PC-3 (cell line): ENCODE results near the gene THTPA. TPM values are rescaled to one million over a fixed set of nuclear protein-coding genes. Genes with fewer than 3 reads are reported as not detected.

Source experiments
- ATAC-seq: fragments of 200-7000 bp; cut with Tn5 transposase; 2 replicates; pipeline ENCODE4 v1.9.1; 2020; ENCODE audit warnings: mild to moderate bottlenecking, moderate library complexity
- BruUV-seq: library from RNA; stranded (reverse); fragments of 400-500 nt; replicated peaks from 2 replicates; lab custom pipeline; 2021; lab: Mats Ljungman, UMichigan
- CTCF ChIA-PET: fragments of 300-600 bp; sonication (Branson Sonifier 250); formaldehyde crosslinking; loops from one replicate; lab custom pipeline; 2022; ENCODE audit warnings: antibody characterized with exemption; lab: Charles Lee
- POLR2A ChIA-PET: fragments of 300-600 bp; sonication (Branson Sonifier 250); formaldehyde crosslinking; loops from one replicate; lab custom pipeline; 2022; ENCODE audit warnings: antibody characterized with exemption; ENCODE audit not compliant: unreplicated experiment; lab: Charles Lee
- DNase-seq: peaks from one replicate; pipeline ENCODE4 v3.0.0-alpha.2; 2015
- H2AFZ ChIP-seq: fragments of 300-600 bp; sonication (generic); 2 replicates; pipeline ENCODE4 v1.6.0; 2016; ENCODE audit warnings: antibody characterized with exemption, low read length
- H3F3A ChIP-seq: fragments of 300-600 bp; sonication (generic); one replicate; pipeline ENCODE4 v1.6.0; 2017; ENCODE audit warnings: antibody characterized with exemption, low read length, control low read depth, mild to moderate bottlenecking; ENCODE audit not compliant: unreplicated experiment
- H3K27ac ChIP-seq: fragments of 300-600 bp; sonication (generic); 2 replicates; pipeline ENCODE4 v1.5.1; 2016; ENCODE audit warnings: mild to moderate bottlenecking, low read length
- H3K27me3 ChIP-seq: fragments of 300-600 bp; sonication (generic); 2 replicates; pipeline ENCODE4 v1.6.1; 2016; ENCODE audit warnings: low read length, mixed read lengths
- H3K36me3 ChIP-seq: fragments of 300-600 bp; sonication (generic); 2 replicates; pipeline ENCODE4 v1.6.1; 2016; ENCODE audit warnings: low read depth, mixed run types, low read length, mixed read lengths
- H3K4me1 ChIP-seq: fragments of 300-600 bp; sonication (generic); 2 replicates; pipeline ENCODE4 v1.5.1; 2016; ENCODE audit warnings: low read length; ENCODE audit not compliant: insufficient read depth
- H3K4me2 ChIP-seq: fragments of 300-600 bp; sonication (generic); 2 replicates; pipeline ENCODE4 v1.6.0; 2016; ENCODE audit warnings: low read length
- H3K4me3 ChIP-seq: fragments of 300-600 bp; sonication (generic); 2 replicates; pipeline ENCODE4 v1.5.1; 2016; ENCODE audit warnings: mild to moderate bottlenecking, low read length, mixed read lengths
- H3K79me2 ChIP-seq: fragments of 300-600 bp; sonication (generic); 2 replicates; pipeline ENCODE4 v1.6.1; 2017; ENCODE audit warnings: low read length, mixed read lengths
- H3K9ac ChIP-seq: fragments of 300-600 bp; sonication (generic); 2 replicates; pipeline ENCODE4 v1.6.0; 2016; ENCODE audit warnings: mild to moderate bottlenecking, low read length
- H3K9me2 ChIP-seq: fragments of 300-600 bp; sonication (generic); replicated peaks from 2 replicates; pipeline ENCODE4 v1.6.1; 2016; ENCODE audit warnings: mixed run types, low read length, mixed read lengths
- H3K9me3 ChIP-seq: fragments of 300-600 bp; sonication (generic); 2 replicates; pipeline ENCODE4 v1.6.1; 2016; ENCODE audit warnings: low read length, mixed read lengths
- H4K20me1 ChIP-seq: fragments of 300-600 bp; sonication (generic); 2 replicates; pipeline ENCODE4 v1.6.1; 2016; ENCODE audit warnings: low read length, mixed read lengths
- EZH2 ChIP-seq: fragments of 300-600 bp; sonication (generic); IDR thresholded peaks from one replicate; pipeline ENCODE4 v1.6.1; 2017; ENCODE audit warnings: antibody characterized with exemption, mild to moderate bottlenecking, low read length; ENCODE audit not compliant: unreplicated experiment
- EZH2phosphoT487 ChIP-seq: fragments of 300-600 bp; sonication (generic); IDR thresholded peaks from 2 replicates; pipeline ENCODE4 v1.6.1; 2018; ENCODE audit warnings: mild to moderate bottlenecking, antibody characterized with exemption, low read length, borderline replicate concordance
- intact Hi-C: fragments of 100-400 bp; cut with micrococcal nuclease; formaldehyde crosslinking; loops from 2 replicates; pipeline ENCODE4 v1.9.0; 2023
- total RNA-seq: library from RNA; depleted of rRNA; stranded (reverse); fragments of >200 nt; gene quantifications from 2 replicates; pipeline ENCODE4 v1.2.3, GENCODE V29; 2014
- TF ChIP-seq, protein P1 (sequence below): fragments of 300-600 bp; sonication (generic); conservative IDR thresholded peaks from 2 replicates; pipeline ENCODE4 v1.5.1; 2017; ENCODE audit warnings: antibody characterized with exemption, low read depth, mild to moderate bottlenecking, low read length

The THTPA gene
- total RNA-seq, 1 experiment from 2014 or later: 13.0 TPM

GRCh38 chr14:23601845-23602180 is 45.7 kb downstream of the THTPA start:
- H3K27ac ChIP-seq: no peak overlapping the region
- DNase-seq (no peak), ATAC-seq (no peak)
- H3K79me2 ChIP-seq: no peaks in the 10 kb centered on the region
- H4K20me1 ChIP-seq: no peaks in the 10 kb centered on the region
- H3K4me1 ChIP-seq: no peaks in the 10 kb centered on the region
- no TSS peak for BruUV-seq
- TF ChIP-seq EZH2 (no peak), EZH2phosphoT487 (no peak)
- TF ChIP-seq, protein P1, sequence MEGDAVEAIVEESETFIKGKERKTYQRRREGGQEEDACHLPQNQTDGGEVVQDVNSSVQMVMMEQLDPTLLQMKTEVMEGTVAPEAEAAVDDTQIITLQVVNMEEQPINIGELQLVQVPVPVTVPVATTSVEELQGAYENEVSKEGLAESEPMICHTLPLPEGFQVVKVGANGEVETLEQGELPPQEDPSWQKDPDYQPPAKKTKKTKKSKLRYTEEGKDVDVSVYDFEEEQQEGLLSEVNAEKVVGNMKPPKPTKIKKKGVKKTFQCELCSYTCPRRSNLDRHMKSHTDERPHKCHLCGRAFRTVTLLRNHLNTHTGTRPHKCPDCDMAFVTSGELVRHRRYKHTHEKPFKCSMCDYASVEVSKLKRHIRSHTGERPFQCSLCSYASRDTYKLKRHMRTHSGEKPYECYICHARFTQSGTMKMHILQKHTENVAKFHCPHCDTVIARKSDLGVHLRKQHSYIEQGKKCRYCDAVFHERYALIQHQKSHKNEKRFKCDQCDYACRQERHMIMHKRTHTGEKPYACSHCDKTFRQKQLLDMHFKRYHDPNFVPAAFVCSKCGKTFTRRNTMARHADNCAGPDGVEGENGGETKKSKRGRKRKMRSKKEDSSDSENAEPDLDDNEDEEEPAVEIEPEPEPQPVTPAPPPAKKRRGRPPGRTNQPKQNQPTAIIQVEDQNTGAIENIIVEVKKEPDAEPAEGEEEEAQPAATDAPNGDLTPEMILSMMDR: no peak
- H3F3A ChIP-seq: no peaks in the 10 kb centered on the region
- H3K4me2 ChIP-seq: no peak overlapping the region
- intact Hi-C loops: no loop called here
- H3K4me3 ChIP-seq: no peak overlapping the region
- CTCF ChIA-PET: no interaction called here
- peaks cover 13% of the 10 kb centered on the region; the same call in 1 of the 2 replicates for H3K27me3 ChIP-seq
- H3K9ac ChIP-seq: no peak overlapping the region
- POLR2A ChIA-PET: no interaction called here
- H3K9me3 ChIP-seq: no peaks in the 10 kb centered on the region
- H3K9me2 ChIP-seq: no peaks in the 10 kb centered on the region
- no peak overlapping the region for H2AFZ ChIP-seq
- H3K36me3 ChIP-seq: no peaks in the 10 kb centered on the region

DNA sequence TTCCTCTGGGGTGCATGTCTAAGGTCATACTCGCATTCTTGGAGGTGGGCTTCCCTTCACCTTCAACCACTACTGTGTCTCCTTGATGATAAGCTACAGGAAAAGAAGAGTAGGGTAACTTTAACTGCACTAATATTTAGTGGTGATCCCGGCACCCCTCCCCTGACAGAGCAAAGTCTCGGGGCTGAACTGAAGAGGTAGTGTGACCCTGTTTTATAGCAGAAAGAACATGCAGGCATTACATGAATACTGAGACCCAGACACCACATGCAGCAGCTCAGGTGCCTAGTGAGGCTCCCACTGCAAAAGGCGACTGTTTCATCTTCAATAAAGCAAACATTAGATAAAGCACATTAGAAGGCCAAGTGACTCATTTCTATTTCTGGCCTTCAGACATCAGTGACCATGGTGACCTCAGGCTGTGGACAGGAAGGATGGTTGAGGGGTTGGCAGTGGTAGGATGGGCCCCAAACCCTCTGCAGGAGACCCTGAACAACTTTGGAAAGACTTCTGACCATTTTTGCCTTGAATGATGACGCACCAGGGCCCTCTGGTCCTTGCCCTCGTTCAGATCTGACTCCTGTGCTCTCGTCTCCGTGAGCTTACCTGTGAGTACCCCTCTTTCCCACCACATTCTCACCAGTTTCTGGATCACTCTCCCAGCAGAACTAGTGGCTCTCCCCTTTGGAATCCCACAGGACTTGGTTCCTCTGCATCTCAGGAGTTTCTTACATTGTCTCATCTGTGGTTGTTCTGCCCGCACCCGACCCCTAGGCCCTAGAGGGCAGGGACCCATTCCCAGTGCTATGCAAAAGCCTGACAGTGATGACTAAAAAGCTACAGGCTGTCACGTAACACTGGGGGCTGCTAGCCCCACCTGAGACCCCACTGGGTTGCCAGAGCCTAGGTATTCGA is 46.4 kb downstream of the THTPA start:
- intact Hi-C loops: no loop called here
- H3K9me3 ChIP-seq: no peaks in the 10 kb centered on the region
- H3K36me3 ChIP-seq: no peaks in the 10 kb centered on the region
- ChIA-PET POLR2A (no interaction called here), CTCF (no interaction called here)
- H3K79me2 ChIP-seq: no peaks in the 10 kb centered on the region
- peaks cover 20% of the 10 kb centered on the region for H3K27me3 ChIP-seq
- H3K4me2 ChIP-seq: no peak overlapping the region
- no peaks in the 10 kb centered on the region for H3K4me1 ChIP-seq
- no peak overlapping the region for H3K9ac ChIP-seq
- ATAC-seq: no peak
- no peaks in the 10 kb centered on the region for H3F3A ChIP-seq
- DNase-seq: no peak
- H3K27ac ChIP-seq: no peak overlapping the region
- H2AFZ ChIP-seq: no peak overlapping the region
- BruUV-seq: no TSS peak
- TF ChIP-seq, protein P1: no peak
- TF ChIP-seq EZH2phosphoT487: no peak
- no peak for TF ChIP-seq EZH2
- H3K9me2 ChIP-seq: no peaks in the 10 kb centered on the region
- no peak overlapping the region for H3K4me3 ChIP-seq
- no peaks in the 10 kb centered on the region for H4K20me1 ChIP-seq

DNA sequence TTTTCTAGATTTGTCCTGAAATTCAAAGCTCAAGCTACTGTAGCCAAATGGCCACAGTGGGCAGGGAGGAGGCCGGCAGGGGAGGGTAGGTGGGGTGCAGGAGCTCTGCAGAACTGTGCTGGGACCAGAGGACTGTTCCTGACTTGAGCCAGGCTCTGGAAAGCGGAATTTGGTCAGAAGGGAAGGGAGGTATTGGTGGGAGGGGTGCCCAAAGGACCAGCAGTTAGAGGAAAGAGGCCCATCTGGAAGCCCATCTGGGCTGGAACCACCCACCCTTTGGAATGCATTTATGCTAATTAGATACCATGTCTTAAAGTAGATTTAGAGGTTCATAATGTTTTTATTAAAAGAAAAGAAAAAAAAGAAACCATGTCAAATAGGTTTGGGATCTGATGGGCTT is 47.0 kb downstream of the THTPA start:
- no peaks in the 10 kb centered on the region for H3K36me3 ChIP-seq
- POLR2A ChIA-PET: no interaction called here
- BruUV-seq: no TSS peak
- H3K9ac ChIP-seq: no peak overlapping the region
- no peaks in the 10 kb centered on the region for H3F3A ChIP-seq
- no peaks in the 10 kb centered on the region for H3K4me1 ChIP-seq
- intact Hi-C loops: no loop called here
- no peaks in the 10 kb centered on the region for H3K79me2 ChIP-seq
- H3K4me3 ChIP-seq: no peak overlapping the region
- CTCF ChIA-PET: no interaction called here
- DNase-seq: no peak
- no peak overlapping the region for H2AFZ ChIP-seq
- peaks cover 24% of the 10 kb centered on the region for H3K27me3 ChIP-seq
- H3K4me2 ChIP-seq: no peak overlapping the region
- H3K27ac ChIP-seq: no peak overlapping the region
- no peaks in the 10 kb centered on the region for H4K20me1 ChIP-seq
- H3K9me2 ChIP-seq: no peaks in the 10 kb centered on the region
- TF ChIP-seq EZH2phosphoT487 (no peak), EZH2 (no peak)
- TF ChIP-seq, protein P1: no peak
- no peaks in the 10 kb centered on the region for H3K9me3 ChIP-seq
- no peak for ATAC-seq
